Ovary (tissue), 3 donors: Measurements from ENCODE around the gene KCNAB2.

Experiments
- POLR2A ChIP-seq: fragments of 450-650 bp; IDR thresholded peaks from one replicate; pipeline ENCODE4 v1.6.1; 2017; ENCODE audit warnings: antibody characterized with exemption, mild to moderate bottlenecking, moderate library complexity
- TF ChIP-seq, protein P1 (sequence below), 3 donors: fragments of 450-650 bp in 2 of 3; fragments of 200-600 bp in 1 of 3; IDR thresholded peaks; one replicate each; pipeline versions ENCODE4 v1.5.1 to v1.8.0; 2016 to 2022; ENCODE audit warnings: antibody characterized with exemption in 3 of 3, mild to moderate bottlenecking in 1 of 3
- donor health status: DM: no; HTN: no; CAD: no.

DNA sequence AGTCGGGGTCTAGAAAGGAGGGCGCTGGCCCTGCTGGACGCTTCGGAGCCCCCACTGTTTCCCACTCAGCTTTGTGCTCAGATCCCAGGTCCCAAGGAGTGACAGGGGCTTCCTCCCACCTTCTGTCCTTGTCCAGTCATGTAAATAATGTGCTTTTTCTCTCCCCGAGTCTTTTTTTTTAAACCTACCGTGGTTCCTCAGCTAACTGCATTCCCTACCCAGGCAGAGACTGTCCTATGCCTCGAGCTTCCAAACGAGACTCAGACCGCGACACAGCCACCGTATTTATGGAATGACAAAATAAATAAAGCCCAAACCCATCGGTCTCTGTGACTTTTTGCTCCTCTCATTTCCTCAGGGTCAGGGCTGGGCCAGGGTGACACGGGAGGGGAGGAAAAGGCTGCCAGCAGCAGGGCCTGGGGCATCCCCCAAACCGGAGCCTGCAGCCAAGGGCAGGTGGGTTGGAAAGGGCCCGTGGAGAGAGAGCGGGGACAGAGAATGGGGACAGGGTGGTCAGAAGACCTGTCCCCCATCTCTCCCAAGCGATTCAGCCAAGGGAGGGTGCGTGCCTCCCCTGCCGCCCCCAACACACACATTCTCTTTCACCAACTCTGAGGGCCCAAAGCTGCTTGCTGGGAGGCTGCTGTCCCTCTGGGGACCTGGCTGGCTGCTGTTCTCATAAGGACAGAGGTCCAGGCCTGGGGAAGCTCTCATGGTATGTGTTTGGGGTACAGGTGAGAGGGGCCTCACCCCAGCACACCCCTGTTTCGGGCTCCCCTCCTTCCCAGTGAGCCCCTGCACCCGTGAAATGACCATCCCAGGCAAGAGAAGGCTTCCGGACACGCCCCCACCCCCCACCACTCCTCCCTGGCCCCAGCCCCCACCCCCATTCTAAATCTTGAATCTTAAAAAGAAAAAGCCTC is 55.4 kb downstream of the KCNAB2 start:
- TF ChIP-seq, protein P1, sequence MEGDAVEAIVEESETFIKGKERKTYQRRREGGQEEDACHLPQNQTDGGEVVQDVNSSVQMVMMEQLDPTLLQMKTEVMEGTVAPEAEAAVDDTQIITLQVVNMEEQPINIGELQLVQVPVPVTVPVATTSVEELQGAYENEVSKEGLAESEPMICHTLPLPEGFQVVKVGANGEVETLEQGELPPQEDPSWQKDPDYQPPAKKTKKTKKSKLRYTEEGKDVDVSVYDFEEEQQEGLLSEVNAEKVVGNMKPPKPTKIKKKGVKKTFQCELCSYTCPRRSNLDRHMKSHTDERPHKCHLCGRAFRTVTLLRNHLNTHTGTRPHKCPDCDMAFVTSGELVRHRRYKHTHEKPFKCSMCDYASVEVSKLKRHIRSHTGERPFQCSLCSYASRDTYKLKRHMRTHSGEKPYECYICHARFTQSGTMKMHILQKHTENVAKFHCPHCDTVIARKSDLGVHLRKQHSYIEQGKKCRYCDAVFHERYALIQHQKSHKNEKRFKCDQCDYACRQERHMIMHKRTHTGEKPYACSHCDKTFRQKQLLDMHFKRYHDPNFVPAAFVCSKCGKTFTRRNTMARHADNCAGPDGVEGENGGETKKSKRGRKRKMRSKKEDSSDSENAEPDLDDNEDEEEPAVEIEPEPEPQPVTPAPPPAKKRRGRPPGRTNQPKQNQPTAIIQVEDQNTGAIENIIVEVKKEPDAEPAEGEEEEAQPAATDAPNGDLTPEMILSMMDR (IDR thresholded peaks at IDR 0.05): no peak
- no peak for TF ChIP-seq POLR2A
